ENCODE measurements around the gene GJC3.
"Not testable (repeated sequence)": the region's sequence is repeated elsewhere in the genome, so short reads cannot be mapped to it uniquely, and the experiment has no call there.

The GJC3 gene

GRCh38 chr7:99928994-99929729 lies at the start of gene GJC3:
Gene GJC3, minus strand, starts transcription at chr7:99929620. Its CDS starts 0 bp downstream, at chr7:99929620.
- peak in 5 of 14 donors; percentile 1 to 38 (median 6) for DNase-seq

GRCh38 chr7:99976626-99977025 lies 47.2 kb upstream of the GJC3 start:
- no peak for DNase-seq

- peak in 2 of 14 donors; percentile 3 to 47 for DNase-seq
These were observed 46.5 kb upstream of the GJC3 start, which contains the start of gene AZGP1 for GRCh38 chr7:99975782-99976521. Gene AZGP1, minus strand, starts transcription at chr7:99976031. Its CDS starts 11 bp downstream, at chr7:99976020.

- DNase-seq: no peak
These were observed 45.3 kb upstream of the GJC3 start for GRCh38 chr7:99974681-99975080.

GRCh38 chr7:99973817-99974216 lies 44.4 kb upstream of the GJC3 start:
- not testable (repeated sequence) for DNase-seq

- DNase-seq: no peak
These were observed 41.8 kb upstream of the GJC3 start for GRCh38 chr7:99971242-99971641.

- not testable (repeated sequence) for DNase-seq
These were observed 40.4 kb upstream of the GJC3 start for GRCh38 chr7:99969813-99970212.

GRCh38 chr7:99969298-99969697 lies 39.9 kb upstream of the GJC3 start:
- DNase-seq: no peak

GRCh38 chr7:99958564-99959227 lies 29.3 kb upstream of the GJC3 start:
- DNase-seq: no peak

GRCh38 chr7:99955247-99955646 lies 25.8 kb upstream of the GJC3 start:
- DNase-seq: no peak

GRCh38 chr7:99954643-99955042 lies 25.2 kb upstream of the GJC3 start:
- DNase-seq: not testable (repeated sequence)

GRCh38 chr7:99953649-99954048 lies 24.2 kb upstream of the GJC3 start:
- DNase-seq: no peak

GRCh38 chr7:99952649-99953048 lies 23.2 kb upstream of the GJC3 start:
- not testable (repeated sequence) for DNase-seq

GRCh38 chr7:99950819-99951218 lies 21.4 kb upstream of the GJC3 start:
- not testable (repeated sequence) for DNase-seq

- DNase-seq: no peak
These were observed 20.3 kb upstream of the GJC3 start for GRCh38 chr7:99949645-99950228.

- no peak for DNase-seq
These were observed 18.2 kb upstream of the GJC3 start for GRCh38 chr7:99947608-99948007.

GRCh38 chr7:99944497-99945070 lies 15.2 kb upstream of the GJC3 start:
- no peak for DNase-seq

- DNase-seq: no peak
These were observed 14.4 kb upstream of the GJC3 start for GRCh38 chr7:99943641-99944496.

GRCh38 chr7:99938296-99938695 lies 8.9 kb upstream of the GJC3 start:
- no peak for DNase-seq

GRCh38 chr7:99935009-99935408 lies 5.6 kb upstream of the GJC3 start:
- not testable (repeated sequence) for DNase-seq

- no peak for DNase-seq
These were observed 956 bp upstream of the GJC3 start for GRCh38 chr7:99930376-99930775.

- no peak for DNase-seq
These were observed 272 bp upstream of the GJC3 start for GRCh38 chr7:99929730-99930053.
